GM12872 (cell line): Measurements from ENCODE around the gene LILRB5.

Experiments used
- CTCF ChIP-seq: IDR thresholded peaks from 3 replicates; pipeline ENCODE4 v1.5.1; 2011; ENCODE audit warnings: low read depth, mild to moderate bottlenecking, low read length, moderate library complexity; ENCODE audit not compliant: insufficient read depth

Gene LILRB5

GRCh38 chr19:54254195-54254906 is 2.7 kb downstream of the LILRB5 start:
- TF ChIP-seq CTCF, result no peak

GRCh38 chr19:54253331-54254194 is 3.5 kb downstream of the LILRB5 start:
- TF ChIP-seq CTCF, result no peak

GRCh38 chr19:54252845-54253244 is 4.2 kb downstream of the LILRB5 start:
- TF ChIP-seq CTCF, result no peak

- no peak for TF ChIP-seq CTCF
These were observed 4.8 kb downstream of the LILRB5 start for GRCh38 chr19:54252243-54252642.

GRCh38 chr19:54248016-54248601 is 9.0 kb downstream of the LILRB5 start:
- TF ChIP-seq CTCF, result no peak

GRCh38 chr19:54247106-54247930 is 9.8 kb downstream of the LILRB5 start:
- TF ChIP-seq CTCF, result no peak
